ENCODE data around the gene PLXNA4. TPM values are rescaled to one million over a fixed set of nuclear protein-coding genes. Genes with fewer than 3 reads are reported as not detected.

PLXNA4 gene
- polyA plus RNA-seq, 1 donor: 15.6 TPM

GRCh38 chr7:132351954-132352499 lies 224.2 kb downstream of the PLXNA4 start:
- no peak for DNase-seq

DNA sequence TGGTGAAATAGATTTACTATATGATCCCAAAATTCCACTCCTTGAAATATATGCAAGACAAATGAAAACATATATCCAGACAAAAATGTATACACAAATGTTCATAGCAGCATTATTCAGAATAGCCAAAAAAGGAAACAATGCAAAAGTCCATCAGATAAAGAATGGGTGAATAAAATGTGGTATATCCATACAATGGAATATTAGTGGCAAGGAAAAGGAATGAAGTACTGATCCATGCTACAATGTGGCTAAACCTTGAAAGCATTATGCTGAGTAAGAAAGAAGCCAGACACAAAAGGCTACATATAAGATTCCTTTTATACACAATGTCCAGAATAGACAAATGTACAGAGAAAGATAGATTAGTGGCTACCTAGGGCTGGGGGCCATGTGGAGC lies 225.5 kb downstream of the PLXNA4 start:
- no peak for DNase-seq

- no peak for DNase-seq
Measured at GRCh38 chr7:132349075-132349474, 227.2 kb downstream of the PLXNA4 start.

GRCh38 chr7:132348341-132348740 lies 227.9 kb downstream of the PLXNA4 start:
- DNase-seq: no peak

- DNase-seq: no peak
Measured at GRCh38 chr7:132347858-132348257, 228.4 kb downstream of the PLXNA4 start.

DNA sequence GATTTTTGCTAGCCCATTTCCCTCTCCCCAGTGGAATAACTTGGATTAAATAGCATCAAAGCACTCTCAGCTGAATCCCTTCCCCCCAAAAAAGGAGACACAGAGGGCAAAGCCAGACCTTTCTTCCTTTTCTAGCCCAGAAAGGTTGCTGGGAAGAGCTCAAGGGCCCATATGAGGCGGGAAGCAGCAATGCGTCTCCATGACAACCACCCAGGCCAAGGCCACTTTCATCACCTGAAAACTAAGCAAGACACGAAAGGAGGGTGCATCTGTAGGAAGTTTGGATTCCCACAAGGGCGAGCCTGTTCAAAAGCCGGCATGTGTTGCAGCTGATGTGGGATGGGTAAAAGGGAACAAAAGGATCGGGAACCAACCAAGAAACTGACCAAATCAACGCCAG lies 229.1 kb downstream of the PLXNA4 start:
- DNase-seq: no peak

DNA sequence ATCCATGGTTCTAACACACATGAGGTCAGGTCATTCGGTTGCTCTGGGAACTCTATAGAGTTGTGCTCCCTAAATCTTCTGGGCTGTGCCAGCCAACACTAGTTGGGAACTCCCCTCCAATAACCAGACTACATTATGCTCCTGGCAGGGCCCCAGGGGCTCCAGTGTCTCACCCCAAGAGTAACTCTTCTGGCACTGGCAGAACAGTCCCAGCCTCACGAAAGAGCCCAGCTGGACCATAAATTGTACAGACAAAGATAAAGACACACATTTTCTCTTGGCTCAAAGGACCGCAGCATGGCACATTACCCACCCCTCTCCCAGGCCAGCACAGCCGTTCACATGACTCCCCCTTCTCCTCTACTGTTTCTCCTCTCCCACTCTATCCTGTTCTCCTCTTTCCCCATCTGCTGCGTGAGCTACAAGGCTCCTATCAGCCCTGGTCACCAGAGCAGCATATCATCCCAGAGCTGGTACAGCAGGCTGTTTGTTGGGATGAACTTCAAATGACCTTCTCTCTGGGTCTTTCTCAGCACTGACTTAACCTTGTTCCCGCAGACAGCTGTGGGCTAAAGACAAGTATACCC lies 230.6 kb downstream of the PLXNA4 start:
- DNase-seq: no peak

- no peak for DNase-seq
Measured at GRCh38 chr7:132345030-132345429, 231.2 kb downstream of the PLXNA4 start.

DNA sequence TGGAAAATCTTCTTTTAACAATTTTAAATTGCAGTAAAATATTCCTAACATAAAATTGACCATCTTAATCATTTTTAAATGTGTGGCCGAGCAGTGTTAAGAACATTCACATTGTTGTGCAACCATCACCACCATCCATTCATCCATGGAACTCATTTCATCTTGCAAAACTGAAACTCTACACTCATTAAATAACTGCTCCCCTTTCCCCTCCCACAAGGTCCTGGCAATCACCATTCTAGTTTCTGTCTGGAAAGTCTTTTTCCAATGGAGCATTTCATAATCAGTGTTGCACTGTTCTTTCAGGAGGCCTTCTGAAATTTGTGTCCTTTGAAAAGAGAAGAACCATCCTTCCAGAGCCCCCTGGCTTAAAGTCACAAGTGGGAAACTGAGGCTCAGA lies 233.1 kb downstream of the PLXNA4 start:
- DNase-seq: no peak

DNA sequence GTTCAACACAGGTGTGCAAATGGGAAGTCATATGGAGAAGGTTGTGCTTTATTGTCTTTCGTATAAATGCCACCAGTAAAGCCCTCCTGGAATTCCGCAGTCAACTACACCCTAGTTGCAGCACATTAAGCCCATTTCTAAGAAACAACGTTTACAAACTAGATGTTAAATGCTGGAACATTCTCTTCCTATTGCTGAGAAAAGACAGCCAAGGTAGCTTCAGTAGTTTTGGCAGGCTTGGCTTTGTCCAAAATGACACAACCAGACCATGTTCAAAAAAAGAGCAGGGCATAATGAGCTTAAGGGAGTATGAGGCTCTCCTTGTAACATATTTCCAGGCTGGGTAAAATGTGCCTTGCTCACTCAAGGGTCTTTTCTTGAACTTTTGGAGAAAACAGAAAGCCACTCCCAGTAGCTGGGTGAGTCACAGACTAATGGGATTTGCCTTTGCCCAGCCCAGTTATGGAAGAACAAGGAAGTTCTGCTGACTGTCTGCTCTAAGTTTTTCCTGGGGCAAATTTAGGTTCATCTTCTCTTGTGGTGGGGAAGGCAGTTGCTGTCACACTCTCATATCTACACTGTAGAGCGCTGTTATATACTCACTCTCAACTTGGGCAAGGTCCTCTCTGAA lies 238.7 kb downstream of the PLXNA4 start:
- DNase-seq: no peak

- no peak for DNase-seq
Measured at GRCh38 chr7:132336797-132337196, 239.5 kb downstream of the PLXNA4 start.

DNA sequence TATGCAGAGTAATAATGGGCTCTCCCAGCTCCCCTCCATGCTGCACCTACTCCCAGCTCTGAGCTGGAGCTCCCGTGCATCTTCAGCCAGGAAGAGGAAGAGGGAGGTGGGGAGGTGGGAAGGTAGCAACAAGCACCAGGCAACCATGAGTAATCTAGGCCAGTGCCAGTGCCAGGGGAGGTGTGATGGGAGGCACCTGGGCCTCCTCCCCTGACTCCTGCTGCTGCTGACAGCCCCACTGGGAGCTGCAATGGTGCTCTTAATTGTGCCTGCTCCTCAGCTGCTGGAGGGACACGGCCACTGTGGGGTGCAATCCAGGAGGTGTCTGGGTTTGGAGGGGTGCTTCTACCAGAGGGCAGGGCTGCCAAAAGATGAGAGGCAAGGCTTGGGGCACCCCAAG lies 243.0 kb downstream of the PLXNA4 start:
- no peak for DNase-seq

- no peak for DNase-seq
Measured at GRCh38 chr7:132328760-132329159, 247.5 kb downstream of the PLXNA4 start.

- no peak for DNase-seq
Measured at GRCh38 chr7:132328047-132328620, 248.1 kb downstream of the PLXNA4 start.

DNA sequence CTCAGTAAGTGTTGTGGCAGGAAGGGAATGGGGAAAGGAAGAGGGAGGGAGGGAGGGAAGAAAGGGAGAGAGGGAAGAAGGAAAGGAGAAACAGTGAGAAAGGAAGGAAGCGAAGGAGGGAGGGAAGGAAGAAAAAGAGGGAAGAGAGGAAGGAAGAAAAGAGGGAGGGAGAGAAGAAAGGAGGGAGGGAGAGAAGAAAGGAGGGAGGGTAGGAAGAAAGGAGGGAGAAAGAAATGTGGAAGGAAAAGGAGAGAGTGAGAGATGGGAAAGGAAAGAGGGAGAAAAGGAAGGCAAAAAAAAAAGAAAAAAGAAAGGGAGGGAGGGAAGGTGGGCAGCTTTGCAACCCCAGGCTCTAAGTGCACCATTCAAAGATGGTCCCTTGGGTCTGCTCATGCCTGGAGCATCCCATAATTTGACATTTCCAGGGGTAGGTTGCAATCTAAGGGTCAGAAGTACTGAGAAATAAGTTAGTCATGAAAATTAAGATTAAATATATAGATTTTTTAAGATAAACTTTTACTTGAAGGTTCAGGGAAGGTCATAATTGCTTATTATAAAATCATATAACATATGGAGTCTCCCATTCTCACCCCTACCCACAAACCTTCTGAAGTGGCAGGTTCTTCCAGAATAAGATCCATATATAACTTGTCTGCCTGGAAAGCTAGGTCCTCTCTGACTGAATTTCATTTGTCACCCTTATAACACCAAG lies 249.2 kb downstream of the PLXNA4 start:
- no peak for DNase-seq

DNA sequence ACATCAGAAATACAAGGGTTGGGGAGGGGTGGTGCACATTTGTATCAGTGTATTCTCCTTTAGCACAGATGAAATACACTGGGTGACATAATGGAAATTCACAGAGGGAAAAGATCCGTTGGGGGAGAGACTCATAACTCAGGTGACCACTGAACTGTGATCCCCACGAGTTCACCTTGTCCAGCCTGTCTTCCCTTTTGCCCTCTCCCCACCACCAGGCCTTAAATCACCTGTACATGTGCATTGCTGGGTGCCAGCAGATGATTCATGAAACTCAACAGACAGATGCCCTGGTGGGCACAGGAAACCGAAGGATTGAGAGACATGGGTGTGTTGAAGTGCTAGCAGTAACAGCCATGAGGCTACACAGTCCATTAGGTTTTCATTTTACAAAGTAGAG lies 253.3 kb downstream of the PLXNA4 start:
- peak; percentile 50 for DNase-seq

DNA sequence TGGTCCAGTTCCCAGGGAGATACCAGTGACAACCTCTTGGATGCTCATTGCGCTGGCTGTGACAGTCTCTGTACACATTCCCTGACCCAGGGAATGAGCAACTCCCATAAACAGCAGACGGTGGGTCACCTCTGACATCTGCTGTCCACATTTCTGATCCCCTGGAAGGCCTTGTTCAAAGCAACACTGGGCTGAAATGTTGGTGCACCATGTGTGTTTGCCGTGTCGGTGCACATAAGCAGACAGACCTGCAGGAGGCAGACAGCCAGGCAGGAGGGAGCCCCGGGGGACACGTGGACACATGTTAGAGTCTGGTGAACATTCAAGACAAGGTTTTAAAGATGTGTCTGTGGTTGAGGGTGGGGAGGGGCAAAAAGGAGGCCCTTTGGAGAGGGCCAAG lies 254.9 kb downstream of the PLXNA4 start:
- DNase-seq: no peak

DNA sequence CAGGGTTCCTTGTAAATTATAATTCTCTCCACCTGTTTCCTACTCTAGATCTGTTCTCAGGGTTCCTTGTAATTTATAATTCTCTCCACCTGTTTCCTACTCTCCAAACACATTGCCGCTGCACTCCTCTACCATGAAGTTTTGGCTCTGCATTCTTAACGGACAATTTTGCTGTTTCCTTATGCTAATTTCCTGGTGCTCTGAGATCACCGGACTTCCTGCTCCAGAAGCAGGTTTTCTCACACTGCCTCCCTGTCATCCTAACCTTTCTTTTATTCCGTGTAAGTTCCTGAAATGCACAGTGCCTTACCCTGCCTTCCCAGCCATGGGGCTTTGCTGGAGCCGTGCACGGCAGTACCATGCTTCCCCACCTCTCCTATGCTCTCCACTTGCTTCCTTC lies 256.8 kb downstream of the PLXNA4 start:
- no peak for DNase-seq

GRCh38 chr7:132318352-132319318 lies 257.6 kb downstream of the PLXNA4 start:
- DNase-seq: peak; percentile 86

DNA sequence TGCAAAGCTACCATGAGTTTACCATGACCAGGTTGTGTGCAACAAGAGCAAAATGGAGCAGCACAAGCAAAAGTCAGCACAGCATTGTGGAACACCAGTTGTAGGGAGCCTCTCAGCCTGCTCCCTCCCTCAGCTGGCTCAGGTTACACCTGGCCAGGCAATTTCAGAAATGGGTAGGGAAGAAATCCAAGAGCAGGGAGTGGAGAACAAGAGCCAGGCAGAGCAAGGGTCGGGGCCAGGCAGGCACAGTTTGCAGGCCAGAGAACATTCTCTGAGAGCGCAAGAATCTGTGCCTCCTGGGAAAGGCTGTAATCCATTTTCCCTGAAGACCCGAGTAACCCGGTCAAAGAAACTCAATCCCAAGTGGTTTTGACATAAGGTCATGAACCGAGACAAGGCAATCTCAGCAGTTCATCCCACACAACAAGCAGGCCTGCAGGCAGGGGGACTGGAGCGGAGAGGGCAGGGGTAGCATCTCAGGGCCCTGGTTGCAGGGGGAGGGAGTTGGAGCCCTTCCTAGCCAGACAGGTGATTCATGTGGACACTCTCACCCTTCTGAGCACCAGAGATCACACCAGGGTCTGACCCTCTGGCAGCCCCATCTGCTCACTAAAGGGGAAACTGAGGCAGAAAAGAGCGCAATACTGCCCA lies 258.4 kb downstream of the PLXNA4 start:
- DNase-seq: no peak

DNA sequence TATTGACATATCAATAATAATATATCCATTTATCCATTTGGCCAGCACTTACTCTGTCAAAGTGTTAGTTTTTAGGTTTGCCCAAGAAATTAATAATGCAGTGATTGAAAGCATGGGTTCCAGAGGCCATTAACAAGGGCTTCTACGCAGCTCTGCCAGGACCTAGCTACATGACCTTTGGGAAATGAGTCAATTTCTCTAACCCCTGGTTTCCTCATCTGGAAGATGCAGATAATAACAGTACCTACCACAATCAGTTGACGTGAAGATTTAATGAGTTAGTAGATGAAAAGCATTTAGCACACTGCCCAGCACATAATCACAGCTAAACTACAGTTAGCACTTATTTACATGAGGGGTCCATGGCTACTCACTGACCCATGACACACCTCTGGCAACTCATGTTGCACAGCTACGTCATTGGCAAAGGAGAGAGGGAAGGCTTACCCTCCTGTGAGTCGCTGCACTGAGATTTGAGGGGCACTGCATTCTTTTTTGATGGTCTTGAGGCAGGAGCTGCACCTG lies 263.7 kb downstream of the PLXNA4 start:
- no peak for DNase-seq

Data from left kidney (tissue), 2 donors.